Esophagus muscularis mucosa (tissue), 3 donors: ENCODE data around the gene C2CD4D.

Source experiments
- POLR2A ChIP-seq: fragments of 450-650 bp; IDR thresholded peaks from one replicate; pipeline ENCODE4 v1.6.1; 2017; ENCODE audit warnings: antibody characterized with exemption, moderate library complexity, mild to moderate bottlenecking, low read depth
- TF ChIP-seq, protein P1 (sequence below), 3 experiments: fragments of 200-600 bp in 2 of 3; fragments of 450-650 bp in 1 of 3; sonication (generic) in 2 of 3; IDR thresholded peaks; one replicate each; pipeline ENCODE4 v1.5.1; 2017 to 2019; ENCODE audit warnings: antibody characterized with exemption in 3 of 3, mild to moderate bottlenecking in 2 of 3, moderate library complexity in 1 of 3

DNA sequence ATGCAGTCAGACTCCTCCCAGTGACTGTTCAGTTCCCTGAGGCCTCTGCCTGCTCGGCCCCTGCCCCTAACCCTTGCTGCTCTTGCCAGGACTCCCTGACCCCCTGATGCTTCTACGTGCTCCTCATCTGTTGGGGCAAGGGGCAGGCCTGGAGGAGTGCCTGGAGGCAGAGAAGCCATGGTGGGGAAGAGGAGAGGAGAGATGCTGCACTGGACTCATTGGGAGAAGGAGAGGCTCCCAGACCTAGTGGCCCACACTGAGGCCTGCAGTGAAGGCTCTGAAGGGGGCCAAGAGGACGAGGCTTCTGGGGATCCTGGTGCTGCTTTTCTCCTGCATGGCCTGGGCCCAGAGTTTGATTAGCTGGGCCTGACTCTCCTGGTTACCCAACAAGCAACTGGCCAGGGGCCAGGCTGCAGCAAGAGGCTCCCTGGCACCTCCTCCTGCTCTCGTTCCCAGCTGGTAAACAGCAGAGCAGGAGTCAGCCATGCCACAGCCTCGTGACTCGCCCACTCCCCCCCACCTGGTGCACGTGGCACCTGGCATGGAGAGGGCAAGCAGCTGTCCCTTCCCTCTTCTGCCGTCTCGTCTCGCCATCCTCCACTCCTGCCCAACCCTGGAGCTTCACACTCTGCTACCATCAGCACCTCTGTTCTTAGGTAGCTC lies 7.2 kb downstream of the C2CD4D start:
- TF ChIP-seq, protein P1, sequence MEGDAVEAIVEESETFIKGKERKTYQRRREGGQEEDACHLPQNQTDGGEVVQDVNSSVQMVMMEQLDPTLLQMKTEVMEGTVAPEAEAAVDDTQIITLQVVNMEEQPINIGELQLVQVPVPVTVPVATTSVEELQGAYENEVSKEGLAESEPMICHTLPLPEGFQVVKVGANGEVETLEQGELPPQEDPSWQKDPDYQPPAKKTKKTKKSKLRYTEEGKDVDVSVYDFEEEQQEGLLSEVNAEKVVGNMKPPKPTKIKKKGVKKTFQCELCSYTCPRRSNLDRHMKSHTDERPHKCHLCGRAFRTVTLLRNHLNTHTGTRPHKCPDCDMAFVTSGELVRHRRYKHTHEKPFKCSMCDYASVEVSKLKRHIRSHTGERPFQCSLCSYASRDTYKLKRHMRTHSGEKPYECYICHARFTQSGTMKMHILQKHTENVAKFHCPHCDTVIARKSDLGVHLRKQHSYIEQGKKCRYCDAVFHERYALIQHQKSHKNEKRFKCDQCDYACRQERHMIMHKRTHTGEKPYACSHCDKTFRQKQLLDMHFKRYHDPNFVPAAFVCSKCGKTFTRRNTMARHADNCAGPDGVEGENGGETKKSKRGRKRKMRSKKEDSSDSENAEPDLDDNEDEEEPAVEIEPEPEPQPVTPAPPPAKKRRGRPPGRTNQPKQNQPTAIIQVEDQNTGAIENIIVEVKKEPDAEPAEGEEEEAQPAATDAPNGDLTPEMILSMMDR (IDR thresholded peaks at IDR 0.05), result no peak
- TF ChIP-seq POLR2A, result no peak
